ENCODE results near the gene ELMO1. TPM values are rescaled to one million over a fixed set of nuclear protein-coding genes. Genes with fewer than 3 reads are reported as not detected.

The ELMO1 gene
- total RNA-seq, 1 donor from 2014 or later = 151 TPM

- Mint-ChIP-seq H3K27ac (ENCODE audit: unreplicated experiment) (no peak overlapping the region), H3K27me3 (ENCODE audit: unreplicated experiment) (no peaks in the 10 kb centered on the region)
- TF ChIP-seq CTCF (IDR thresholded peaks at IDR 0.05; ENCODE audit: unreplicated experiment) = no peak
These were observed 298.9 kb downstream of the ELMO1 start for GRCh38 chr7:37149773-37150124.

GRCh38 chr7:37149051-37149772 lies 299.5 kb downstream of the ELMO1 start:
- Mint-ChIP-seq H3K27ac (ENCODE audit: unreplicated experiment) (no peak overlapping the region), H3K4me1 (ENCODE audit: unreplicated experiment) (no peaks in the 10 kb centered on the region), H3K9me3 (ENCODE audit: unreplicated experiment) (no peaks in the 10 kb centered on the region), H3K36me3 (ENCODE audit: low read depth, unreplicated experiment) (peaks cover 32% of the 10 kb centered on the region), H3K4me3 (ENCODE audit: unreplicated experiment) (no peak overlapping the region), H3K27me3 (ENCODE audit: unreplicated experiment) (no peaks in the 10 kb centered on the region)
- DNase-seq (ENCODE audit: low spot score) = no peak
- TF ChIP-seq CTCF (IDR thresholded peaks at IDR 0.05; ENCODE audit: unreplicated experiment) = no peak

More at GRCh38 chr7:37149773-37150124, 298.9 kb downstream of the ELMO1 start:
- no peak for DNase-seq (ENCODE audit: low spot score)
- peak overlapping the region; percentile 48 for H3K4me3 Mint-ChIP-seq (ENCODE audit: unreplicated experiment)
- peaks cover 31% of the 10 kb centered on the region for H3K36me3 Mint-ChIP-seq (ENCODE audit: low read depth, unreplicated experiment)
- H3K9me3 Mint-ChIP-seq (ENCODE audit: unreplicated experiment) = no peaks in the 10 kb centered on the region
- no peaks in the 10 kb centered on the region for H3K4me1 Mint-ChIP-seq (ENCODE audit: unreplicated experiment)

- no peaks in the 10 kb centered on the region for H3K9me3 Mint-ChIP-seq (ENCODE audit: unreplicated experiment)
- no peaks in the 10 kb centered on the region for H3K4me1 Mint-ChIP-seq (ENCODE audit: unreplicated experiment)
- H3K4me3 Mint-ChIP-seq (ENCODE audit: unreplicated experiment) = no peak overlapping the region
- H3K27me3 Mint-ChIP-seq (ENCODE audit: unreplicated experiment) = no peaks in the 10 kb centered on the region
- no peak overlapping the region for H3K27ac Mint-ChIP-seq (ENCODE audit: unreplicated experiment)
- DNase-seq (ENCODE audit: low spot score) = no peak
- TF ChIP-seq CTCF (IDR thresholded peaks at IDR 0.05; ENCODE audit: unreplicated experiment) = no peak
- peaks cover 36% of the 10 kb centered on the region for H3K36me3 Mint-ChIP-seq (ENCODE audit: low read depth, unreplicated experiment)
These were observed 303.0 kb downstream of the ELMO1 start for GRCh38 chr7:37145682-37146081.

GRCh38 chr7:37144423-37144822 lies 304.2 kb downstream of the ELMO1 start:
- Mint-ChIP-seq H3K27ac (ENCODE audit: unreplicated experiment) (no peak overlapping the region), H3K36me3 (ENCODE audit: low read depth, unreplicated experiment) (peaks cover 38% of the 10 kb centered on the region), H3K4me1 (ENCODE audit: unreplicated experiment) (no peaks in the 10 kb centered on the region), H3K9me3 (ENCODE audit: unreplicated experiment) (no peaks in the 10 kb centered on the region), H3K27me3 (ENCODE audit: unreplicated experiment) (no peaks in the 10 kb centered on the region), H3K4me3 (ENCODE audit: unreplicated experiment) (no peak overlapping the region)
- no peak for DNase-seq (ENCODE audit: low spot score)
- TF ChIP-seq CTCF (IDR thresholded peaks at IDR 0.05; ENCODE audit: unreplicated experiment) = no peak

- peaks cover 39% of the 10 kb centered on the region for H3K36me3 Mint-ChIP-seq (ENCODE audit: low read depth, unreplicated experiment)
- no peak overlapping the region for H3K4me3 Mint-ChIP-seq (ENCODE audit: unreplicated experiment)
These were observed 305.7 kb downstream of the ELMO1 start for GRCh38 chr7:37142958-37143357.

More at GRCh38 chr7:37142958-37143357, 305.7 kb downstream of the ELMO1 start:
- Mint-ChIP-seq H3K4me1 (ENCODE audit: unreplicated experiment) (no peaks in the 10 kb centered on the region), H3K27me3 (ENCODE audit: unreplicated experiment) (no peaks in the 10 kb centered on the region), H3K27ac (ENCODE audit: unreplicated experiment) (no peak overlapping the region), H3K9me3 (ENCODE audit: unreplicated experiment) (no peaks in the 10 kb centered on the region)
- no peak for DNase-seq (ENCODE audit: low spot score)
- TF ChIP-seq CTCF (IDR thresholded peaks at IDR 0.05; ENCODE audit: unreplicated experiment) = no peak

Measured in endothelial cell (in vitro differentiated cells).